Measurements from ENCODE around the gene TRHDE. TPM values are rescaled to one million over a fixed set of nuclear protein-coding genes. Genes with fewer than 3 reads are reported as not detected.
A peak's percentile ranks its signal among the peaks of the same experiment; 100 is the strongest.

Gene TRHDE
- total RNA-seq (1 to 10 TPM; 2.9 to 10.0 (median 4.9) TPM), polyA plus RNA-seq (1 to 10 TPM in 1 of 3 donors, under 1 TPM in 2; 0.42 to 1.2 (median 0.69) TPM)

GRCh38 chr12:72272091-72272661, at the start of gene TRHDE:
Gene TRHDE, plus strand, starts transcription at chr12:72272370. Its CDS starts 274 bp downstream, at chr12:72272644.
- H3K27ac ChIP-seq, result peak within 1 kb of the TSS; percentile 15 to 69 (median 50)
- peak within 1 kb of the TSS; percentile 25 to 61 (median 50) for H3K4me3 ChIP-seq
- peak; percentile 64 for DNase-seq
- no peak for TF ChIP-seq POLR2A (IDR thresholded peaks at IDR 0.05)
- peaks cover 0 to 28% (median 21%) of the 10 kb centered on the region in 4 donors for H3K4me1 ChIP-seq
- 2 to 4% methylated on average over 60 of the region's 60 CpGs for WGBS, 2 donors
- H3K36me3 ChIP-seq, result no peaks in the 10 kb centered on the region
- no peaks in the 10 kb centered on the region for H3K9me3 ChIP-seq
- intact Hi-C loops (cut with DNase I), result no loop called here
- peaks cover 16 to 48% (median 39%) of the 10 kb centered on the region in 3 donors for H3K27me3 ChIP-seq

- H3K4me3 ChIP-seq, result no peak overlapping the region
- no peak for TF ChIP-seq POLR2A (IDR thresholded peaks at IDR 0.05)
- TF ChIP-seq CTCF (IDR thresholded peaks at IDR 0.05), result no peak
- TF ChIP-seq POLR2AphosphoS5 (IDR thresholded peaks at IDR 0.05), result no peak
- no peak for TF ChIP-seq EP300 (IDR thresholded peaks at IDR 0.05)
- no peaks in the 10 kb centered on the region for H3K9me3 ChIP-seq
- H3K27ac ChIP-seq, result no peak overlapping the region
- WGBS, 2 donors, result 79 to 88% methylated on average over 1 of the region's 1 CpG
- intact Hi-C loops (cut with DNase I), result no loop called here
- DNase-seq, result no peak
- peaks cover 0 to 6% (median 0%) of the 10 kb centered on the region in 4 donors for H3K4me1 ChIP-seq
- no peaks in the 10 kb centered on the region for H3K27me3 ChIP-seq
- H3K36me3 ChIP-seq, result no peaks in the 10 kb centered on the region
Measured at GRCh38 chr12:72226510-72226909, 45.7 kb upstream of the TRHDE start.

- intact Hi-C loops (cut with DNase I), result no loop called here
Measured at GRCh38 chr12:72228424-72228823, 43.7 kb upstream of the TRHDE start.

GRCh38 chr12:72230589-72230988, 41.6 kb upstream of the TRHDE start:
- no peaks in the 10 kb centered on the region for H3K27me3 ChIP-seq
- 60 to 68% methylated on average over 4 of the region's 4 CpGs for WGBS, 2 donors
- peaks cover 0 to 6% (median 0%) of the 10 kb centered on the region in 4 donors for H3K4me1 ChIP-seq
- no peak overlapping the region for H3K27ac ChIP-seq
- DNase-seq, result no peak
- intact Hi-C loops (cut with DNase I), result no loop called here
- H3K4me3 ChIP-seq, result no peak overlapping the region
- H3K9me3 ChIP-seq, result no peaks in the 10 kb centered on the region
- TF ChIP-seq EP300 (IDR thresholded peaks at IDR 0.05) (no peak), POLR2AphosphoS5 (IDR thresholded peaks at IDR 0.05) (no peak), POLR2A (IDR thresholded peaks at IDR 0.05) (no peak), CTCF (IDR thresholded peaks at IDR 0.05) (no peak)
- H3K36me3 ChIP-seq, result no peaks in the 10 kb centered on the region

More at GRCh38 chr12:72228424-72228823, 43.7 kb upstream of the TRHDE start:
- Histone ChIP-seq H3K9me3 (no peaks in the 10 kb centered on the region), H3K27ac (no peak overlapping the region), H3K27me3 (no peaks in the 10 kb centered on the region), H3K36me3 (no peaks in the 10 kb centered on the region), H3K4me1 (peaks cover 0 to 6% (median 0%) of the 10 kb centered on the region in 4 donors), H3K4me3 (no peak overlapping the region)
- TF ChIP-seq CTCF (IDR thresholded peaks at IDR 0.05) (no peak), POLR2A (IDR thresholded peaks at IDR 0.05) (no peak), EP300 (IDR thresholded peaks at IDR 0.05) (no peak), POLR2AphosphoS5 (IDR thresholded peaks at IDR 0.05) (no peak)
- DNase-seq, result no peak

- Histone ChIP-seq H3K9me3 (no peaks in the 10 kb centered on the region), H3K27me3 (no peaks in the 10 kb centered on the region), H3K4me3 (no peak overlapping the region), H3K4me1 (peaks cover 0 to 6% (median 0%) of the 10 kb centered on the region in 4 donors), H3K36me3 (no peaks in the 10 kb centered on the region), H3K27ac (no peak overlapping the region)
- TF ChIP-seq POLR2AphosphoS5 (IDR thresholded peaks at IDR 0.05), result no peak
- TF ChIP-seq EP300 (IDR thresholded peaks at IDR 0.05), result no peak
- no peak for TF ChIP-seq CTCF (IDR thresholded peaks at IDR 0.05)
- no peak for TF ChIP-seq POLR2A (IDR thresholded peaks at IDR 0.05)
- DNase-seq, result no peak
- intact Hi-C loops (cut with DNase I), result no loop called here
- 51 to 79% methylated on average over 2 of the region's 2 CpGs for WGBS, 2 donors
Measured at GRCh38 chr12:72234886-72235285, 37.3 kb upstream of the TRHDE start.

All from sigmoid colon (tissue), 7 donors.